IMR-90 (cell line): ENCODE measurements around the gene WDR37. TPM values are rescaled to one million over a fixed set of nuclear protein-coding genes. Genes with fewer than 3 reads are reported as not detected.

Experiments used
- ATAC-seq: fragments of 200-7000 bp; cut with Tn5 transposase; 2 replicates; pipeline ENCODE4 v1.9.1; 2020; ENCODE audit warnings: low read depth, mild to moderate bottlenecking, moderate library complexity
- BruUV-seq: library from RNA; stranded (reverse); fragments of 400-500 nt; replicated peaks from 2 replicates; lab custom pipeline; 2021; lab: Mats Ljungman, UMichigan
- CTCF ChIA-PET: fragments of 300-600 bp; formaldehyde crosslinking; extraction: SDS; loops from one replicate; lab custom pipeline; 2021; ENCODE audit warnings: antibody characterized with exemption; lab: Yijun Ruan, JAX
- POLR2A ChIA-PET: fragments of 300-600 bp; sonication (Branson Sonifier 250); formaldehyde crosslinking; loops from one replicate; lab custom pipeline; 2022; ENCODE audit warnings: antibody characterized with exemption; ENCODE audit not compliant: unreplicated experiment; lab: Charles Lee
- DNase-seq: peaks from one replicate; pipeline ENCODE4 v3.0.0; 2013
- H2AFZ ChIP-seq: replicated peaks from 2 replicates; pipeline ENCODE3; 2013; ENCODE audit warnings: low read length, mild to moderate bottlenecking; ENCODE audit not compliant: poor library complexity
- H2AK5ac ChIP-seq: 2 replicates; pipeline ENCODE4 v1.6.1; 2013; ENCODE audit warnings: low read depth, low read length, inconsistent platforms
- H2AK9ac ChIP-seq: replicated peaks from 2 replicates; pipeline ENCODE3; 2013; ENCODE audit warnings: mild to moderate bottlenecking, low read depth, low read length, moderate library complexity; ENCODE audit not compliant: poor library complexity
- H2BK120ac ChIP-seq: 2 replicates; pipeline ENCODE4 v1.6.1; 2013; ENCODE audit warnings: low read depth, low read length, inconsistent platforms
- H2BK15ac ChIP-seq: 3 replicates; pipeline ENCODE4 v1.6.1; 2013; ENCODE audit warnings: low read depth, low read length, inconsistent platforms
- H2BK20ac ChIP-seq: 2 replicates; pipeline ENCODE4 v1.6.1; 2013; ENCODE audit warnings: low read depth, mild to moderate bottlenecking, inconsistent platforms, low read length, moderate library complexity
- H2BK5ac ChIP-seq: 2 replicates; pipeline ENCODE4 v1.6.1; 2013; ENCODE audit warnings: mild to moderate bottlenecking, low read depth, low read length, inconsistent platforms; ENCODE audit not compliant: poor library complexity, severe bottlenecking
- H3K14ac ChIP-seq: replicated peaks from 2 replicates; pipeline ENCODE4 v1.6.1; 2013; ENCODE audit warnings: low read depth, low read length, inconsistent platforms
- H3K18ac ChIP-seq: 2 replicates; pipeline ENCODE4 v1.6.1; 2013; ENCODE audit warnings: low read depth, low read length, control low read depth
- H3K23ac ChIP-seq: 2 replicates; pipeline ENCODE4 v1.6.1; 2013; ENCODE audit warnings: low read depth, low read length, inconsistent platforms
- H3K27ac ChIP-seq: 2 replicates; pipeline ENCODE4 v1.5.1; 2013; ENCODE audit warnings: mild to moderate bottlenecking, control low read depth, low read length; ENCODE audit not compliant: insufficient read depth
- H3K27me3 ChIP-seq: 2 replicates; pipeline ENCODE4 v1.6.1; 2013; ENCODE audit warnings: low read length; ENCODE audit not compliant: control insufficient read depth, insufficient read depth
- H3K36me3 ChIP-seq: 2 replicates; pipeline ENCODE4 v1.6.1; 2013; ENCODE audit warnings: low read length, mixed read lengths; ENCODE audit not compliant: control insufficient read depth, insufficient read depth
- H3K4ac ChIP-seq: 2 replicates; pipeline ENCODE4 v1.6.1; 2013; ENCODE audit warnings: low read depth, low read length, inconsistent platforms
- H3K4me1 ChIP-seq: 2 replicates; pipeline ENCODE4 v1.6.1; 2013; ENCODE audit warnings: low read length, mixed read lengths; ENCODE audit not compliant: control insufficient read depth, insufficient read depth
- H3K4me2 ChIP-seq: 2 replicates; pipeline ENCODE4 v1.6.1; 2013; ENCODE audit warnings: low read depth, mild to moderate bottlenecking, control low read depth, low read length, moderate library complexity
- H3K4me3 ChIP-seq: 2 replicates; pipeline ENCODE4 v1.5.1; 2013; ENCODE audit warnings: low read depth, mild to moderate bottlenecking, control low read depth, low read length, moderate library complexity; ENCODE audit not compliant: insufficient read depth
- H3K56ac ChIP-seq: 2 replicates; pipeline ENCODE4 v1.6.1; 2013; ENCODE audit warnings: low read length, inconsistent platforms; ENCODE audit not compliant: insufficient read depth; ENCODE audit errors: extremely low read depth
- H3K79me1 ChIP-seq, 2 experiments: 2 replicates each; pipeline ENCODE4 v1.6.1; 2013; ENCODE audit warnings: low read length in 2 of 2, inconsistent platforms in 1 of 2, low read depth in 1 of 2
- H3K9ac ChIP-seq: 2 replicates; pipeline ENCODE4 v1.6.1; 2013; ENCODE audit warnings: low read depth, low read length, control low read depth
- H3K9me1 ChIP-seq: 2 replicates; pipeline ENCODE4 v1.6.1; 2013; ENCODE audit warnings: low read length, inconsistent platforms; ENCODE audit not compliant: insufficient read depth
- H3K9me3 ChIP-seq: 2 replicates; pipeline ENCODE4 v1.6.1; 2013; ENCODE audit warnings: low read length; ENCODE audit not compliant: control insufficient read depth, insufficient read depth
- H4K20me1 ChIP-seq: 2 replicates; pipeline ENCODE4 v1.6.1; 2013; ENCODE audit warnings: low read length, inconsistent platforms; ENCODE audit not compliant: insufficient read depth
- H4K5ac ChIP-seq: 2 replicates; pipeline ENCODE4 v1.6.1; 2013; ENCODE audit warnings: mild to moderate bottlenecking, low read depth, low read length, control low read depth
- H4K8ac ChIP-seq, 2 experiments: 2 replicates each; pipeline ENCODE4 v1.6.1; 2013; ENCODE audit warnings: low read depth in 2 of 2, low read length in 2 of 2, control low read depth in 1 of 2, inconsistent platforms in 1 of 2
- H4K91ac ChIP-seq: 2 replicates; pipeline ENCODE4 v1.6.1; 2013; ENCODE audit warnings: low read depth, low read length, inconsistent platforms; ENCODE audit not compliant: insufficient read depth
- BHLHE40 ChIP-seq: fragments of 150-350 bp; IDR thresholded peaks from 2 replicates; pipeline ENCODE4 v1.6.1; 2016; ENCODE audit warnings: mild to moderate bottlenecking, low read depth, low read length
- CEBPB ChIP-seq: IDR thresholded peaks from 2 replicates; pipeline ENCODE4 v1.6.1; 2012; ENCODE audit warnings: low read depth, low read length, improper control_type of control experiment
- CTCF ChIP-seq: conservative IDR thresholded peaks from 2 replicates; pipeline ENCODE4 v1.5.1; 2012; ENCODE audit warnings: mild to moderate bottlenecking, low read depth, low read length, improper control_type of control experiment
- FOS ChIP-seq: fragments of 150-350 bp; IDR thresholded peaks from 2 replicates; pipeline ENCODE4 v1.6.1; 2016; ENCODE audit warnings: low read depth, low read length
- MAFK ChIP-seq: IDR thresholded peaks from 2 replicates; pipeline ENCODE4 v1.6.1; 2012; ENCODE audit warnings: low read depth, low read length, improper control_type of control experiment
- MAZ ChIP-seq: IDR thresholded peaks from 2 replicates; pipeline ENCODE4 v1.6.1; 2012; ENCODE audit warnings: low read depth, mild to moderate bottlenecking, low read length, improper control_type of control experiment, moderate library complexity, borderline replicate concordance
- MXI1 ChIP-seq: IDR thresholded peaks from 2 replicates; pipeline ENCODE4 v1.6.1; 2012; ENCODE audit warnings: low read depth, mild to moderate bottlenecking, low read length, moderate library complexity, borderline replicate concordance
- NFE2L2 ChIP-seq: fragments of 150-350 bp; IDR thresholded peaks from 2 replicates; pipeline ENCODE4 v1.6.1; 2016; ENCODE audit warnings: low read depth, mild to moderate bottlenecking, low read length
- POLR2A ChIP-seq: IDR thresholded peaks from 2 replicates; pipeline ENCODE4 v1.6.1; 2012; ENCODE audit warnings: mild to moderate bottlenecking, low read depth, low read length
- RAD21 ChIP-seq: IDR thresholded peaks from 2 replicates; pipeline ENCODE4 v1.6.1; 2012; ENCODE audit warnings: low read length, improper control_type of control experiment
- RCOR1 ChIP-seq: IDR thresholded peaks from 2 replicates; pipeline ENCODE4 v1.6.1; 2012; ENCODE audit warnings: mild to moderate bottlenecking, low read length, improper control_type of control experiment; ENCODE audit not compliant: insufficient replicate concordance
- RFX5 ChIP-seq: IDR thresholded peaks from 2 replicates; pipeline ENCODE4 v1.8.0; 2012; ENCODE audit warnings: low read depth, mild to moderate bottlenecking, low read length, moderate library complexity
- SMC3 ChIP-seq: fragments of 150-350 bp; IDR thresholded peaks from 2 replicates; pipeline ENCODE4 v1.6.1; 2016; ENCODE audit warnings: low read depth, mild to moderate bottlenecking, antibody characterized with exemption, low read length, moderate library complexity
- USF2 ChIP-seq: fragments of 150-350 bp; IDR thresholded peaks from 2 replicates; pipeline ENCODE4 v1.6.1; 2017; ENCODE audit warnings: mild to moderate bottlenecking, antibody characterized with exemption, low read length, low read depth
- WGBS, 2 experiments: methylation state at CpG; one replicate each; pipeline versions ENCODE4 v1.1.5 to v1.1.7; 2013; ENCODE audit warnings: missing lambda C conversion rate in 2 of 2; ENCODE audit not compliant: insufficient read length in 1 of 2; ENCODE audit errors: extremely low coverage in 2 of 2; 5-methylcytosine and 5-hydroxymethylcytosine counted together
- dilution Hi-C: fragments of 300-500 bp; cut with HindIII; formaldehyde crosslinking; loops from one replicate; pipeline ENCODE4 v1.14.3; 2018; ENCODE audit warnings: low sequenced_read_pairs; ENCODE audit not compliant: unreplicated experiment
- in situ Hi-C: fragments of 300-500 bp; cut with MboI; formaldehyde crosslinking; loops from 3 replicates; pipeline ENCODE4 v1.14.3; 2019; ENCODE audit warnings: low sequenced_read_pairs, inconsistent platforms, mixed read lengths
- intact Hi-C: fragments of 100-400 bp; cut with micrococcal nuclease; formaldehyde crosslinking; loops from 2 replicates; pipeline ENCODE4 v1.10.0; 2022
- polyA plus RNA-seq, 3 experiments: library from polyadenylated mRNA; depleted of rRNA; stranded (reverse); fragments of >200 nt; gene quantifications; 2 replicates each; pipeline ENCODE4 v1.2.3, GENCODE V29; 2012; ENCODE audit warnings: low replicate concordance in 1 of 3
- total RNA-seq: library from RNA; depleted of rRNA; stranded (reverse); fragments of >200 nt; gene quantifications from 2 replicates; pipeline ENCODE4 v1.2.3, GENCODE V29; 2012
- TF ChIP-seq, protein P1 (sequence below): fragments of 150-350 bp; IDR thresholded peaks from 2 replicates; pipeline ENCODE4 v1.6.1; 2016; ENCODE audit warnings: low read depth, mild to moderate bottlenecking, low read length, moderate library complexity, borderline replicate concordance

The WDR37 gene
- total and polyA plus RNA-seq, 2 of the 4 experiments (the other 2 are of a cell fraction), result 12.7 to 14.5 TPM

DNA sequence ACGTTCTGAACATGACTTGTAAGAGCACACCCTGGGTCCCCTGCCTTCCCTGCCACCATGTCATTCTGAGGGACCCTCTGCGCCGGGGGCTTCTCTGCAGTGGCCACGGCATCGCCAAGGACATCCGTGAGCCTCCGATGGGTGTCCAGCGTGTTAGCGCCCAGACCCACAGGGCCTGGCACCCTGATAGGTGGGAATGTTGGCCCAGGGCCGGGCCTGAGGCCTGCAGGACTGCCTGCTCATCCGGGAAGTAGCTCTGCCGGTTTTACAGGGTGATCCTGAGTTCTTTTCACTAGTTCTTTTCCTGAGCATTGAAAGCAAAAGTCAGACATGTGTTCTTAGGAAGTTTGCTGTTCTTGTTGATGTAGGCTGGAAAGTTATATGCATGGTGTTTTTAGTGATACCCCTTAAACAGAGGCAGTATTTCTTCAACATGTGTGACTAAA, 54.5 kb downstream of the WDR37 start:
- H2BK5ac ChIP-seq, result peak overlapping the region; percentile 80
- peak overlapping the region; percentile 73 for H2AK5ac ChIP-seq
- no peak overlapping the region for H4K5ac ChIP-seq
- H4K8ac ChIP-seq, result peak overlapping the region; percentile 2 to 85
- ChIA-PET CTCF (no interaction called here), POLR2A (no interaction called here)
- peaks cover 5% of the 10 kb centered on the region; the same call in 1 of the 2 replicates for H3K9me1 ChIP-seq
- intact Hi-C loops (loop anchor here (2.0 to 10.0 kb wide), 2 partner anchors 1814 to 1932 kb away; no protein-coding TSS in a partner anchor), dilution Hi-C loops (no loop called here), in situ Hi-C loops (loop anchor here (10.0 kb wide), 1 partner anchor 1934 kb away; no protein-coding TSS in a partner anchor)
- H3K14ac ChIP-seq, result peak overlapping the region; percentile 15; the same call in 1 of the 2 replicates
- H3K36me3 ChIP-seq, result peaks cover 50% of the 10 kb centered on the region
- DNase-seq (no peak), ATAC-seq (no peak)
- H3K27me3 ChIP-seq, result no peaks in the 10 kb centered on the region
- peak overlapping the region; percentile 64 for H3K4ac ChIP-seq
- H3K27ac ChIP-seq, result peak overlapping the region; percentile 53
- no peak for TF ChIP-seq CTCF
- no peak for TF ChIP-seq MAFK
- TF ChIP-seq, protein P1, sequence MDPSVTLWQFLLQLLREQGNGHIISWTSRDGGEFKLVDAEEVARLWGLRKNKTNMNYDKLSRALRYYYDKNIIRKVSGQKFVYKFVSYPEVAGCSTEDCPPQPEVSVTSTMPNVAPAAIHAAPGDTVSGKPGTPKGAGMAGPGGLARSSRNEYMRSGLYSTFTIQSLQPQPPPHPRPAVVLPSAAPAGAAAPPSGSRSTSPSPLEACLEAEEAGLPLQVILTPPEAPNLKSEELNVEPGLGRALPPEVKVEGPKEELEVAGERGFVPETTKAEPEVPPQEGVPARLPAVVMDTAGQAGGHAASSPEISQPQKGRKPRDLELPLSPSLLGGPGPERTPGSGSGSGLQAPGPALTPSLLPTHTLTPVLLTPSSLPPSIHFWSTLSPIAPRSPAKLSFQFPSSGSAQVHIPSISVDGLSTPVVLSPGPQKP, result no peak
- no peak for TF ChIP-seq RAD21
- TF ChIP-seq SMC3, result no peak
- TF ChIP-seq MXI1, result no peak
- no peak for TF ChIP-seq FOS
- TF ChIP-seq CEBPB, result no peak
- no peak for TF ChIP-seq RCOR1
- TF ChIP-seq USF2, result no peak
- TF ChIP-seq MAZ, result no peak
- no peak for TF ChIP-seq BHLHE40
- TF ChIP-seq POLR2A, result no peak
- no peak for TF ChIP-seq RFX5
- no peak for TF ChIP-seq NFE2L2
- H3K23ac ChIP-seq, result no peak overlapping the region
- no peak overlapping the region for H3K56ac ChIP-seq
- peak overlapping the region; percentile 48; the same call in 2 of the 3 replicates for H2BK15ac ChIP-seq
- no peak overlapping the region for H3K4me2 ChIP-seq
- H2AK9ac ChIP-seq, result peak overlapping the region; percentile 33
- no peak overlapping the region for H3K9ac ChIP-seq
- peaks cover 24 to 25% of the 10 kb centered on the region in 2 experiments; a peak in 3 of 4 replicates for H3K79me1 ChIP-seq
- no TSS peak for BruUV-seq
- H3K9me3 ChIP-seq, result no peaks in the 10 kb centered on the region
- H3K4me3 ChIP-seq, result no peak overlapping the region
- peaks cover 9% of the 10 kb centered on the region for H3K4me1 ChIP-seq
- no peak overlapping the region for H2AFZ ChIP-seq
- H2BK120ac ChIP-seq, result 0 out of 2 replicates have a peak overlapping the region, but pooled peaks have one; percentile 23
- H4K20me1 ChIP-seq, result peaks cover 8% of the 10 kb centered on the region; the same call in 1 of the 2 replicates
- H4K91ac ChIP-seq, result no peak overlapping the region; the same call in 1 of the 2 replicates
- 93% methylated on average over 3 of the region's 12 CpGs; no CpG with 5 or more reads in 1 of the 2 experiments for WGBS, 2 experiments
- H2BK20ac ChIP-seq, result peak overlapping the region; percentile 8; the same call in 1 of the 2 replicates
- H3K18ac ChIP-seq, result no peak overlapping the region
